NB4 (cell line): ENCODE results near the gene CFAP46.

Source experiments
- CTCF ChIP-seq: IDR thresholded peaks from one replicate; pipeline ENCODE4 v1.5.1; 2012; ENCODE audit warnings: low read depth, low read length
- MAX ChIP-seq: IDR thresholded peaks from 2 replicates; pipeline ENCODE4 v1.6.1; 2011; ENCODE audit warnings: low read depth, low read length
- MYC ChIP-seq: IDR thresholded peaks from 2 replicates; pipeline ENCODE4 v1.6.1; 2011; ENCODE audit warnings: low read depth, low read length
- POLR2A ChIP-seq: IDR thresholded peaks from 2 replicates; pipeline ENCODE4 v1.6.1; 2011; ENCODE audit warnings: mild to moderate bottlenecking; ENCODE audit not compliant: insufficient read length; ENCODE audit errors: extremely low read depth

- TF ChIP-seq CTCF (no peak), MAX (no peak), POLR2A (no peak), MYC (no peak)
These were observed 69.7 kb downstream of the CFAP46 start for GRCh38 chr10:132872658-132873057.
